ENCODE measurements around the gene MPC1L.
A peak's percentile ranks its signal among the peaks of the same experiment; 100 is the strongest.

MPC1L gene

GRCh38 chrX:40625294-40625693, 2.1 kb downstream of the MPC1L start:
- FAIRE-seq (no peak), DNase-seq (ENCODE audit: insufficient read length, low spot score) (no peak)

- no peak for FAIRE-seq
Observed at GRCh38 chrX:40628506-40628905, 5.3 kb downstream of the MPC1L start.

GRCh38 chrX:40632199-40632598, 9.0 kb downstream of the MPC1L start:
- DNase-seq (ENCODE audit: insufficient read length, low spot score) (no peak), FAIRE-seq (no peak)

More at GRCh38 chrX:40628506-40628905, 5.3 kb downstream of the MPC1L start:
- DNase-seq (ENCODE audit: insufficient read length, low spot score) = no peak

GRCh38 chrX:40637687-40638086, 14.5 kb downstream of the MPC1L start:
- DNase-seq (ENCODE audit: insufficient read length, low spot score) (no peak), FAIRE-seq (peak; percentile 8)

- no peak for FAIRE-seq
- DNase-seq (ENCODE audit: insufficient read length, low spot score) = no peak
Observed at GRCh38 chrX:40644176-40644575, 20.9 kb downstream of the MPC1L start.

GRCh38 chrX:40644821-40645358, 21.7 kb downstream of the MPC1L start:
- FAIRE-seq = peak; percentile 95
- no peak for DNase-seq (ENCODE audit: insufficient read length, low spot score)

GRCh38 chrX:40646489-40647306, 23.5 kb downstream of the MPC1L start:
- FAIRE-seq (peak; percentile 4), DNase-seq (ENCODE audit: insufficient read length, low spot score) (no peak)

- FAIRE-seq (peak; percentile 14), DNase-seq (ENCODE audit: insufficient read length, low spot score) (peak; percentile 36)
Observed at GRCh38 chrX:40647307-40648197, 24.3 kb downstream of the MPC1L start, which contains the start of gene CXorf38. Gene CXorf38, minus strand, starts transcription at chrX:40647561. Its CDS starts 41 bp downstream, at chrX:40647520.

GRCh38 chrX:40651620-40652223, 28.5 kb downstream of the MPC1L start:
- FAIRE-seq (peak; percentile 81), DNase-seq (ENCODE audit: insufficient read length, low spot score) (no peak)

- FAIRE-seq (no peak), DNase-seq (ENCODE audit: insufficient read length, low spot score) (no peak)
Observed at GRCh38 chrX:40652664-40653063, 29.4 kb downstream of the MPC1L start.

GRCh38 chrX:40653535-40653934, 30.3 kb downstream of the MPC1L start:
- no peak for FAIRE-seq
- DNase-seq (ENCODE audit: insufficient read length, low spot score) = no peak

GRCh38 chrX:40660381-40660780, 37.2 kb downstream of the MPC1L start:
- no peak for DNase-seq (ENCODE audit: insufficient read length, low spot score)
- no peak for FAIRE-seq

GRCh38 chrX:40661489-40661888, 38.3 kb downstream of the MPC1L start:
- FAIRE-seq (no peak), DNase-seq (ENCODE audit: insufficient read length, low spot score) (no peak)

GRCh38 chrX:40663078-40663740, 40.0 kb downstream of the MPC1L start:
- FAIRE-seq (peak; percentile 74), DNase-seq (ENCODE audit: insufficient read length, low spot score) (no peak)

GRCh38 chrX:40663880-40664630, 40.8 kb downstream of the MPC1L start:
- FAIRE-seq = no peak
- DNase-seq (ENCODE audit: insufficient read length, low spot score) = no peak

GRCh38 chrX:40671126-40671525, 47.9 kb downstream of the MPC1L start:
- FAIRE-seq (peak; percentile 78), DNase-seq (ENCODE audit: insufficient read length, low spot score) (no peak)
